Subcutaneous abdominal adipose tissue (tissue), 5 donors: ENCODE data around the gene HCST.

Source experiments
- H3K27ac ChIP-seq: one replicate; pipeline ENCODE4 v1.7.0; 2013; ENCODE audit warnings: low read depth, mild to moderate bottlenecking, inconsistent platforms, low read length, moderate library complexity
- H3K27me3 ChIP-seq, 5 donors: one replicate each; pipeline ENCODE4 v1.7.0; 2013; ENCODE audit warnings: low read length in 5 of 5, inconsistent platforms in 1 of 5; ENCODE audit not compliant: control insufficient read depth in 5 of 5, insufficient read depth in 4 of 5
- H3K36me3 ChIP-seq, 5 donors: one replicate each; pipeline ENCODE4 v1.7.0; 2013; ENCODE audit warnings: low read length in 5 of 5; ENCODE audit not compliant: control insufficient read depth in 5 of 5, insufficient read depth in 5 of 5
- H3K4me1 ChIP-seq, 5 donors: one replicate each; pipeline ENCODE4 v1.7.0; 2013; ENCODE audit warnings: low read length in 5 of 5, mild to moderate bottlenecking in 3 of 5, moderate library complexity in 1 of 5; ENCODE audit not compliant: control insufficient read depth in 5 of 5, insufficient read depth in 5 of 5
- H3K4me3 ChIP-seq, 5 donors: one replicate each; pipeline ENCODE4 v1.7.0; 2013; ENCODE audit warnings: low read length in 5 of 5, low read depth in 1 of 5
- H3K9ac ChIP-seq, 5 donors: one replicate each; pipeline ENCODE4 v1.7.0; 2013; ENCODE audit warnings: low read length in 5 of 5, mild to moderate bottlenecking in 4 of 5, moderate library complexity in 3 of 5
- H3K9me3 ChIP-seq, 5 donors: one replicate each; pipeline ENCODE4 v1.7.0; 2013; ENCODE audit warnings: low read length in 5 of 5; ENCODE audit not compliant: control insufficient read depth in 5 of 5
- donor health status: healthy.
- donor health status: healthy.
- donor health status: healthy.
- donor health status: healthy.
- donor health status: healthy.

The HCST gene

GRCh38 chr19:35931874-35932202 lies 29.5 kb downstream of the HCST start:
- Histone ChIP-seq H3K9ac (no peak overlapping the region), H3K36me3 (no peaks in the 10 kb centered on the region), H3K4me1 (peaks cover 9 to 23% (median 18%) of the 10 kb centered on the region in 5 donors), H3K9me3 (no peaks in the 10 kb centered on the region), H3K27ac (no peak overlapping the region), H3K4me3 (no peak overlapping the region), H3K27me3 (peaks cover 0 to 1% (median 0%) of the 10 kb centered on the region in 5 donors)

- Histone ChIP-seq H3K27ac (no peak overlapping the region), H3K4me1 (peaks cover 9 to 29% (median 24%) of the 10 kb centered on the region in 5 donors), H3K36me3 (no peaks in the 10 kb centered on the region), H3K9me3 (no peaks in the 10 kb centered on the region), H3K9ac (no peak overlapping the region), H3K4me3 (no peak overlapping the region), H3K27me3 (no peaks in the 10 kb centered on the region)
Observed at GRCh38 chr19:35932291-35932936, 30.1 kb downstream of the HCST start.

- peaks cover 10 to 55% (median 40%) of the 10 kb centered on the region in 5 donors for H3K4me1 ChIP-seq
- H3K27me3 ChIP-seq: no peaks in the 10 kb centered on the region
- no peaks in the 10 kb centered on the region for H3K9me3 ChIP-seq
- no peak within 1 kb of the TSS for H3K27ac ChIP-seq
- peak within 1 kb of the TSS; percentile 61 to 85 (median 76) for H3K4me3 ChIP-seq
- peak within 1 kb of the TSS; percentile 70 to 82 (median 82) for H3K9ac ChIP-seq
- H3K36me3 ChIP-seq: peaks cover 0 to 18% (median 16%) of the 10 kb centered on the region in 5 donors
Observed at GRCh38 chr19:35935911-35936737, 33.8 kb downstream of the HCST start, which contains the start of gene LRFN3. Gene LRFN3, plus strand, starts transcription at chr19:35936374. Its CDS starts 3,052 bp downstream, at chr19:35939426.

- H3K4me1 ChIP-seq: peaks cover 7 to 57% (median 38%) of the 10 kb centered on the region in 5 donors
- H3K36me3 ChIP-seq: peaks cover 0 to 18% (median 16%) of the 10 kb centered on the region in 5 donors
- H3K27ac ChIP-seq: no peak overlapping the region
- peak overlapping the region; percentile 55 to 79 (median 62) for H3K4me3 ChIP-seq
- H3K9me3 ChIP-seq: no peaks in the 10 kb centered on the region
- H3K27me3 ChIP-seq: no peaks in the 10 kb centered on the region
- H3K9ac ChIP-seq: peak overlapping the region; percentile 68 to 82 (median 82)
Observed at GRCh38 chr19:35936738-35937268, 34.5 kb downstream of the HCST start.

- H3K36me3 ChIP-seq: peaks cover 0 to 23% (median 20%) of the 10 kb centered on the region in 5 donors
- no peaks in the 10 kb centered on the region for H3K27me3 ChIP-seq
- peak overlapping the region in 4 of 5 donors; percentile 68 to 82 (median 82) for H3K9ac ChIP-seq
- peak overlapping the region; percentile 0 for H3K27ac ChIP-seq
- no peaks in the 10 kb centered on the region for H3K9me3 ChIP-seq
- H3K4me3 ChIP-seq: peak overlapping the region; percentile 55 to 79 (median 62)
- H3K4me1 ChIP-seq: peaks cover 7 to 61% (median 38%) of the 10 kb centered on the region in 5 donors
Observed at GRCh38 chr19:35937345-35938281, 35.3 kb downstream of the HCST start.

GRCh38 chr19:35938282-35939224 lies 36.2 kb downstream of the HCST start:
- no peaks in the 10 kb centered on the region for H3K27me3 ChIP-seq
- H3K4me3 ChIP-seq: peak overlapping the region in 4 of 5 donors; percentile 61 to 79 (median 67)
- no peak overlapping the region for H3K27ac ChIP-seq
- H3K36me3 ChIP-seq: peaks cover 0 to 23% (median 20%) of the 10 kb centered on the region in 5 donors
- peak overlapping the region in 3 of 5 donors; percentile 38 to 82 (median 39) for H3K9ac ChIP-seq
- H3K4me1 ChIP-seq: peaks cover 7 to 68% (median 38%) of the 10 kb centered on the region in 5 donors
- no peaks in the 10 kb centered on the region for H3K9me3 ChIP-seq

GRCh38 chr19:35939307-35940077 lies 37.2 kb downstream of the HCST start:
- Histone ChIP-seq H3K9me3 (no peaks in the 10 kb centered on the region), H3K27ac (no peak overlapping the region), H3K36me3 (peaks cover 0 to 29% (median 23%) of the 10 kb centered on the region in 5 donors), H3K27me3 (no peaks in the 10 kb centered on the region), H3K9ac (no peak overlapping the region), H3K4me3 (no peak overlapping the region), H3K4me1 (peaks cover 7 to 70% (median 38%) of the 10 kb centered on the region in 5 donors)

GRCh38 chr19:35940078-35940775 lies 37.9 kb downstream of the HCST start:
- Histone ChIP-seq H3K27ac (no peak overlapping the region), H3K36me3 (peaks cover 0 to 35% (median 24%) of the 10 kb centered on the region in 5 donors), H3K4me1 (peaks cover 7 to 70% (median 38%) of the 10 kb centered on the region in 5 donors), H3K4me3 (no peak overlapping the region), H3K9ac (no peak overlapping the region), H3K27me3 (no peaks in the 10 kb centered on the region), H3K9me3 (no peaks in the 10 kb centered on the region)
